Upper lobe of left lung (tissue), 6 donors: ENCODE results near the gene BPIFB3. TPM values are rescaled to one million over a fixed set of nuclear protein-coding genes. Genes with fewer than 3 reads are reported as not detected.

ENCODE experiments used
- ATAC-seq, 2 donors: fragments of 200-7000 bp; cut with Tn5 transposase; one replicate each; pipeline ENCODE4 v1.9.1; 2022; ENCODE audit warnings: mild to moderate bottlenecking in 2 of 2, moderate library complexity in 2 of 2; ENCODE audit not compliant: low FRiP score in 2 of 2
- DNase-seq, 2 donors: peaks; one replicate each; pipeline ENCODE4 v3.0.0-alpha.2; 2019 to 2020
- H3K27ac ChIP-seq, 4 donors: fragments of 200-600 bp; sonication (generic); one replicate each; pipeline ENCODE4 v1.5.1; 2016 to 2019
- H3K27me3 ChIP-seq, 4 donors: fragments of 200-600 bp; sonication (generic); one replicate each; pipeline ENCODE4 v1.5.1; 2017 to 2019
- H3K36me3 ChIP-seq, 4 donors: fragments of 200-600 bp; sonication (generic); one replicate each; pipeline ENCODE4 v1.5.1; 2016 to 2019
- H3K4me1 ChIP-seq, 4 donors: fragments of 200-600 bp; sonication (generic); one replicate each; pipeline ENCODE4 v1.5.1; 2018 to 2019
- H3K4me3 ChIP-seq, 4 donors: fragments of 200-600 bp; sonication (generic); one replicate each; pipeline ENCODE4 v1.5.1; 2017 to 2019; ENCODE audit warnings: mild to moderate bottlenecking in 2 of 4, moderate library complexity in 1 of 4
- H3K9me3 ChIP-seq, 4 donors: fragments of 200-600 bp; sonication (generic); one replicate each; pipeline ENCODE4 v1.5.1; 2018 to 2019
- EP300 ChIP-seq, 4 donors: sonication (generic); formaldehyde crosslinking; IDR thresholded peaks; one replicate each; pipeline ENCODE4 v1.5.1; 2017; ENCODE audit warnings: antibody characterized with exemption in 4 of 4, control low read depth in 2 of 4
- POLR2A ChIP-seq, 4 donors: fragments of 450-650 bp; IDR thresholded peaks; one replicate each; pipeline ENCODE4 v1.5.1; 2016 to 2017; ENCODE audit warnings: antibody characterized with exemption in 4 of 4, mild to moderate bottlenecking in 2 of 4
- POLR2AphosphoS5 ChIP-seq, 2 donors: sonication (generic); formaldehyde crosslinking; IDR thresholded peaks; one replicate each; pipeline ENCODE4 v1.5.1; 2017; ENCODE audit warnings: antibody characterized with exemption in 2 of 2
- WGBS, 2 donors: methylation state at CpG; one replicate each; pipeline ENCODE4 v1.1.5; 2017 to 2018; 5-methylcytosine and 5-hydroxymethylcytosine counted together
- total RNA-seq, 6 donors: library from RNA; depleted of rRNA in 4 of 6; stranded (reverse); fragments of >200 nt in 4 of 6; gene quantifications; one replicate each; pipeline versions ENCODE4 v1.1.0 to v1.2.1, GENCODE V29; 2016 to 2021
- TF ChIP-seq, protein P1 (sequence below), 6 experiments: fragments of 450-650 bp in 4 of 6; fragments of 200-600 bp in 2 of 6; sonication (generic) in 2 of 6; IDR thresholded peaks; one replicate each; pipeline ENCODE4 v1.5.1; 2016 to 2019; ENCODE audit warnings: antibody characterized with exemption in 6 of 6
- donor health status: DM: no; HTN: no; CAD: no; lungs with moderate emphysema.
- donor health status: DM: no; HTN: yes; CAD: no; lungs with severe emphysema.

The BPIFB3 gene
- total RNA-seq, 6 donors from 2014 or later = not detected

DNA sequence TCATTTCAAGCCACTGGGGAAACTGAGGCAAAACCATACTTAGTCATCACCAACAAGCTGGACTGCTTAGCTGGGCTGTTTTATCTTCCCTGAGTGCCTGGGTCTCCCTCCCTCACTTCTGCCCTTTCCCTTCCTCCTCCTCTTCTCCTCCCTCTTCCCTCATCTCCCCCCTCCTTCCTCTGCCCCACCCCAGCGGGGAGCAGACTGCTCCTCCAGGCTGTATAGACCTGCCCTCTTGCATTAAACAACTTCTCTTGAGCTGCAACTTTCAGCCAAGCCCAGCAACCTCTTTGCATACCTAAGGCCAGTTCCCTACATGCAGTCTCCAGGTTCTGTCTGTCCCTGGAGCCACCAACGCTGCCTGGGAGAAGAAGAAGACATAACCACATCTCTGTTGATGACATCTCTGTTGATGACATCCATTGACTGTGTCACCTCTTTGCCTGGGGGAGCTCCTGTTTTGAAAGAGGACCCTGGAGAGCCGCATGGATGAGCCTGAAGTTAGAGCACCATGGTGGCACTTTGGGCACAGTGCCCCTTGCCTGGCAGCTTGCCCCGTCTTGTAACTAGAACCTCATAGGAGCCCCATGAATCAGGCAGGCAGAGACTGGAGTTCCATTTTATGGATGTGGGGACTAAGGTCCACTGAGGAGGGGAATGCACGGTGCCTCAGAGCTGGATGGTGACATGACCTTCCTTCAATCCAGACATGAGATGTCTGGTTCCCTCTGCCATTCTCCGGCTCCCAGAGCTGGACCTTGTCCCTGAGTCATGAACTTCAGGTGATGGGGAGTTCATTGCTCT is 30.1 kb upstream of the BPIFB3 start:
- Histone ChIP-seq H3K4me1 (no peaks in the 10 kb centered on the region), H3K36me3 (no peaks in the 10 kb centered on the region), H3K9me3 (no peaks in the 10 kb centered on the region), H3K27ac (no peak overlapping the region), H3K4me3 (no peak overlapping the region), H3K27me3 (no peaks in the 10 kb centered on the region)
- no peak for TF ChIP-seq POLR2AphosphoS5 (IDR thresholded peaks at IDR 0.05)
- TF ChIP-seq, protein P1, sequence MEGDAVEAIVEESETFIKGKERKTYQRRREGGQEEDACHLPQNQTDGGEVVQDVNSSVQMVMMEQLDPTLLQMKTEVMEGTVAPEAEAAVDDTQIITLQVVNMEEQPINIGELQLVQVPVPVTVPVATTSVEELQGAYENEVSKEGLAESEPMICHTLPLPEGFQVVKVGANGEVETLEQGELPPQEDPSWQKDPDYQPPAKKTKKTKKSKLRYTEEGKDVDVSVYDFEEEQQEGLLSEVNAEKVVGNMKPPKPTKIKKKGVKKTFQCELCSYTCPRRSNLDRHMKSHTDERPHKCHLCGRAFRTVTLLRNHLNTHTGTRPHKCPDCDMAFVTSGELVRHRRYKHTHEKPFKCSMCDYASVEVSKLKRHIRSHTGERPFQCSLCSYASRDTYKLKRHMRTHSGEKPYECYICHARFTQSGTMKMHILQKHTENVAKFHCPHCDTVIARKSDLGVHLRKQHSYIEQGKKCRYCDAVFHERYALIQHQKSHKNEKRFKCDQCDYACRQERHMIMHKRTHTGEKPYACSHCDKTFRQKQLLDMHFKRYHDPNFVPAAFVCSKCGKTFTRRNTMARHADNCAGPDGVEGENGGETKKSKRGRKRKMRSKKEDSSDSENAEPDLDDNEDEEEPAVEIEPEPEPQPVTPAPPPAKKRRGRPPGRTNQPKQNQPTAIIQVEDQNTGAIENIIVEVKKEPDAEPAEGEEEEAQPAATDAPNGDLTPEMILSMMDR (IDR thresholded peaks at IDR 0.05) = no peak
- TF ChIP-seq POLR2A (IDR thresholded peaks at IDR 0.05) = no peak
- no peak for TF ChIP-seq EP300 (IDR thresholded peaks at IDR 0.05)
- ATAC-seq = no peak
- 67 to 70% methylated on average over 6 of the region's 6 CpGs for WGBS, 2 donors
- DNase-seq = no peak

DNA sequence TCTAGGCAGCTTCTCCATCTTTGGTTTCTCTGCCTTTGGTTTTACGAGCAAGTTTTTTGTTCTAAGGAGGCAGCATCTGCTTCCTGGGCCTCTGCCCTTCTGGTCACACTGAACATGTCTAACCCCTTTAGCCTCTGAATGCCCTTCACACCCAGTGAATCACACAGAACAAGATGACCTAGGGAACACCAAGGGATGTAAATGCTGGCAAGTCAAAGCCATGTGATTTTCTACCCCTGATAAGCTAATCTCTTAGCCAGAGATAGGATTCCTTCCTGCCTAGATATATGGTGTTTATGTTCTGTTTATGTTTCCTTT is 29.5 kb upstream of the BPIFB3 start:
- 85 to 100% methylated on average over 1 of the region's 1 CpG for WGBS, 2 donors
- Histone ChIP-seq H3K27ac (no peak overlapping the region), H3K4me1 (no peaks in the 10 kb centered on the region), H3K9me3 (no peaks in the 10 kb centered on the region), H3K27me3 (no peaks in the 10 kb centered on the region), H3K4me3 (no peak overlapping the region), H3K36me3 (no peaks in the 10 kb centered on the region)
- TF ChIP-seq POLR2AphosphoS5 (IDR thresholded peaks at IDR 0.05) = no peak
- TF ChIP-seq, protein P1 (IDR thresholded peaks at IDR 0.05) = no peak
- TF ChIP-seq POLR2A (IDR thresholded peaks at IDR 0.05) = no peak
- TF ChIP-seq EP300 (IDR thresholded peaks at IDR 0.05) = no peak
- DNase-seq (no peak), ATAC-seq (no peak)

DNA sequence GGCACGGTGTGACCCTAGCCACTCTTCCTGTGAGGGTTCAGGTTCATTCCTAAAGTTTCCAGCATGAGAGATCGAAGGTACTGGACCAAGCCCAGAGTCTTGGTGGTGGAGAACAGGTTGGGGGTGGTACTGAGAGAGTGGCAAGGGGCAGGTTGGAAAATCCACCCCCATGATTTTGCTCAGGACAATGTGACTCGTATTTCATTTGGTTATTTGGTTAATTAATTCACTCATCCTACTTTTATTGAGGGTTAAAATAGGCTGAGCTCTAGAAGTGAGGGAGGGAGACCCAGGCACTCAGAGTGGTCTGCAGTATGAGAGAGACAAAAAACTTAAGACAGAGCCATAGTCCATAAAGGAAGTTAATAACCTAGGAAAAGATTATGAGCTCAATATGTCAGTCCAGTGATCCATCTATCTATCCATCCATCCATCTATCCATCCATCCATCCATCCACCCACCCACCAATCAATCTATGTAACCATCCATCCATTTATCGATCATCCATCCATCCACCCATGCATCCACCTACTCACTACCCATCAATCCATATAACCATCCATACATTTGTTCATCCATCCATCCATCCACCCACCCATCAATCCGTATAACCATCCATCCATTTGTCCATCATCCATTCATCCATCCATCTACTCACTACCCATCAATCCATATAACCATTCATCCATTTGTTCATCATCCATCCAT is 28.9 kb upstream of the BPIFB3 start:
- Histone ChIP-seq H3K9me3 (no peaks in the 10 kb centered on the region), H3K27ac (no peak overlapping the region), H3K36me3 (no peaks in the 10 kb centered on the region), H3K27me3 (no peaks in the 10 kb centered on the region), H3K4me1 (no peaks in the 10 kb centered on the region), H3K4me3 (no peak overlapping the region)
- ATAC-seq (no peak), DNase-seq (no peak)
- TF ChIP-seq POLR2A (IDR thresholded peaks at IDR 0.05) (no peak), EP300 (IDR thresholded peaks at IDR 0.05) (no peak), POLR2AphosphoS5 (IDR thresholded peaks at IDR 0.05) (no peak)
- TF ChIP-seq, protein P1 (IDR thresholded peaks at IDR 0.05) = no peak
- 67 to 71% methylated on average over 5 of the region's 5 CpGs for WGBS, 2 donors

DNA sequence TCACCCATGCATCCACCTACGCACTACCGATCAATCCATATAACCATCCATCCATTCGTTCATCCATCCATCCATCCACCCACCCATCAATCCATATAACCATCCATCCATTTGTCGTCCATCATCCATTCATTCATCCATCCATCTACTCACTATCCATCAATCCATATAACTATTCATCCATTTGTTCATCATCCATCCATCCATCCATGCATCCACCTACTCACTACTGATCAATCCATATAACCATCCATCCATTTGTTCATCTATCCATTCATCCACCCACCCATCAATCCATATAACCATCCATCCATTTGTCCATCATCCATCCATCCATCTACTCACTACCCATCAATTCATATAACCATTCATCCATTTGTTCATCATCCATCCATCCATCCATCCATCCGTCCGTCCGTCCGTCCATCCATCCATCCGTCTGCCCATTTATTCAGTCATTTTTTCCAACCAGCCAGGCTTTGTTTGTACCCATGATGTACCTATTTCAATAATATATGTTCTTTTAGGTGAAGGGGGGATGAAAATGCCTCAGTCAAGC is 28.3 kb upstream of the BPIFB3 start:
- ATAC-seq = no peak
- 50 to 82% methylated on average over 9 of the region's 9 CpGs for WGBS, 2 donors

More for the DNA sequence above, 28.3 kb upstream of the BPIFB3 start:
- DNase-seq = no peak
- Histone ChIP-seq H3K9me3 (no peaks in the 10 kb centered on the region), H3K27me3 (no peaks in the 10 kb centered on the region), H3K4me3 (no peak overlapping the region), H3K4me1 (no peaks in the 10 kb centered on the region), H3K27ac (no peak overlapping the region), H3K36me3 (no peaks in the 10 kb centered on the region)
- TF ChIP-seq POLR2A (IDR thresholded peaks at IDR 0.05) (no peak), EP300 (IDR thresholded peaks at IDR 0.05) (no peak), POLR2AphosphoS5 (IDR thresholded peaks at IDR 0.05) (no peak)
- TF ChIP-seq, protein P1 (IDR thresholded peaks at IDR 0.05) = no peak
